ENCODE results near the gene MTM1. TPM values are rescaled to one million over a fixed set of nuclear protein-coding genes. Genes with fewer than 3 reads are reported as not detected.

Gene MTM1
- total and polyA plus RNA-seq, 9 of the 15 experiments (the other 6 are each of a cell fraction or from before 2014, with no cell fraction given), result 5.6 to 13.3 (median 9.5) TPM

- BruUV-seq (replicated peaks), result no TSS peak
- H3K4me2 ChIP-seq (ENCODE audit: insufficient read depth, low read length), result no peak overlapping the region
- H3K27me3 ChIP-seq (ENCODE audit: control insufficient read depth in 2 of 2, insufficient read depth in 2 of 2, low read length in 2 of 2), result no peaks in the 10 kb centered on the region
- H3K79me2 ChIP-seq (ENCODE audit: control insufficient read depth, insufficient read depth, low read length), result no peaks in the 10 kb centered on the region
- H4K20me1 ChIP-seq (replicated peaks; ENCODE audit: control insufficient read depth, insufficient read depth, low read length), result no peaks in the 10 kb centered on the region
- DNase-seq (ENCODE audit: extremely low read depth in 1 of 4, low spot score in 3 of 4), result no peak
- in situ Hi-C loops (cut with MboI), result no loop called here
- no peak overlapping the region for H2AFZ ChIP-seq (ENCODE audit: low read depth, low read length)
- H3K4me1 ChIP-seq (replicated peaks in 1 of 2; ENCODE audit: control insufficient read depth in 2 of 2, insufficient read depth in 2 of 2, low read length in 2 of 2), result no peaks in the 10 kb centered on the region
- ChIA-PET POLR2A (no interaction called here), CTCF (ENCODE audit: low intra/inter-chr PET ratio) (no interaction called here)
- H3K9me1 ChIP-seq (ENCODE audit: control insufficient read depth, insufficient read depth, low read length), result no peaks in the 10 kb centered on the region
- no peak overlapping the region for H3K4me3 ChIP-seq
- intact Hi-C loops (cut with micrococcal nuclease), result no loop called here
- no peak overlapping the region for H3K9ac ChIP-seq (ENCODE audit: insufficient read depth in 1 of 2, low read depth in 2 of 2, low read length in 2 of 2)
- no peak for ATAC-seq
- H3K9me3 ChIP-seq (replicated peaks; ENCODE audit: control insufficient read depth, insufficient read depth, low read depth, low read length), result no peaks in the 10 kb centered on the region
- H3K27ac ChIP-seq (ENCODE audit: extremely low read depth, low read depth, low read length), result no peak overlapping the region
- TF ChIP-seq HINFP (tag; conservative IDR thresholded peaks at IDR 0.05; ENCODE audit: low read depth), result no peak
- no peak for TF ChIP-seq ZNF696 (CRISPR knock-in tag; conservative IDR thresholded peaks at IDR 0.05)
- H3K36me3 ChIP-seq (ENCODE audit: control insufficient read depth, insufficient read depth, low read length), result peaks cover 6% of the 10 kb centered on the region; the same call in 2 of the 3 replicates
- no peak for FAIRE-seq
Measured at GRCh38 chrX:150627957-150628356, 59.5 kb downstream of the MTM1 start.

GRCh38 chrX:150635952-150636351 is 67.5 kb downstream of the MTM1 start:
- no peak overlapping the region for H3K9ac ChIP-seq (ENCODE audit: insufficient read depth in 1 of 2, low read depth in 2 of 2, low read length in 2 of 2)
- H3K4me2 ChIP-seq (ENCODE audit: insufficient read depth, low read length), result no peak overlapping the region
- in situ Hi-C loops (cut with MboI), result no loop called here
- no TSS peak for BruUV-seq (replicated peaks)
- no peaks in the 10 kb centered on the region for H3K9me1 ChIP-seq (ENCODE audit: control insufficient read depth, insufficient read depth, low read length)
- no peak overlapping the region for H3K27ac ChIP-seq (ENCODE audit: extremely low read depth, low read depth, low read length)
- intact Hi-C loops (cut with micrococcal nuclease), result no loop called here
- WGBS (ENCODE audit: insufficient coverage, low coverage, missing lambda C conversion rate), result 77% methylated on average over 3 of the region's 3 CpGs
- no peak for ATAC-seq
- TF ChIP-seq RFX1 (IDR thresholded peaks at IDR 0.05) (0 out of 2 replicates have a peak, but pooled peaks have one; percentile 17), KLF13 (tag; IDR thresholded peaks at IDR 0.05; ENCODE audit: borderline replicate concordance, low read depth) (no peak), GATAD2B (IDR thresholded peaks at IDR 0.05; ENCODE audit: borderline replicate concordance) (no peak)
- TF ChIP-seq, protein P1, sequence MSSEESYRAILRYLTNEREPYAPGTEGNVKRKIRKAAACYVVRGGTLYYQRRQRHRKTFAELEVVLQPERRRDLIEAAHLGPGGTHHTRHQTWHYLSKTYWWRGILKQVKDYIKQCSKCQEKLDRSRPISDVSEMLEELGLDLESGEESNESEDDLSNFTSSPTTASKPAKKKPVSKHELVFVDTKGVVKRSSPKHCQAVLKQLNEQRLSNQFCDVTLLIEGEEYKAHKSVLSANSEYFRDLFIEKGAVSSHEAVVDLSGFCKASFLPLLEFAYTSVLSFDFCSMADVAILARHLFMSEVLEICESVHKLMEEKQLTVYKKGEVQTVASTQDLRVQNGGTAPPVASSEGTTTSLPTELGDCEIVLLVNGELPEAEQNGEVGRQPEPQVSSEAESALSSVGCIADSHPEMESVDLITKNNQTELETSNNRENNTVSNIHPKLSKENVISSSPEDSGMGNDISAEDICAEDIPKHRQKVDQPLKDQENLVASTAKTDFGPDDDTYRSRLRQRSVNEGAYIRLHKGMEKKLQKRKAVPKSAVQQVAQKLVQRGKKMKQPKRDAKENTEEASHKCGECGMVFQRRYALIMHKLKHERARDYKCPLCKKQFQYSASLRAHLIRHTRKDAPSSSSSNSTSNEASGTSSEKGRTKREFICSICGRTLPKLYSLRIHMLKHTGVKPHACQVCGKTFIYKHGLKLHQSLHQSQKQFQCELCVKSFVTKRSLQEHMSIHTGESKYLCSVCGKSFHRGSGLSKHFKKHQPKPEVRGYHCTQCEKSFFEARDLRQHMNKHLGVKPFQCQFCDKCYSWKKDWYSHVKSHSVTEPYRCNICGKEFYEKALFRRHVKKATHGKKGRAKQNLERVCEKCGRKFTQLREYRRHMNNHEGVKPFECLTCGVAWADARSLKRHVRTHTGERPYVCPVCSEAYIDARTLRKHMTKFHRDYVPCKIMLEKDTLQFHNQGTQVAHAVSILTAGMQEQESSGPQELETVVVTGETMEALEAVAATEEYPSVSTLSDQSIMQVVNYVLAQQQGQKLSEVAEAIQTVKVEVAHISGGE (CRISPR knock-in tag; IDR thresholded peaks at IDR 0.05), result no peak
- POLR2A ChIA-PET, result interaction anchor here (0.7 kb wide), 1 partner anchor 10 kb away, joined by 3 read pairs; no protein-coding TSS in a partner anchor
- peaks cover 2% of the 10 kb centered on the region; the same call in 2 of the 3 replicates for H3K36me3 ChIP-seq (ENCODE audit: control insufficient read depth, insufficient read depth, low read length)
- CTCF ChIA-PET (ENCODE audit: low intra/inter-chr PET ratio), result no interaction called here
- FAIRE-seq, result no peak
- H3K4me3 ChIP-seq, result no peak overlapping the region
- no peaks in the 10 kb centered on the region for H3K79me2 ChIP-seq (ENCODE audit: control insufficient read depth, insufficient read depth, low read length)
- no peak for DNase-seq (ENCODE audit: extremely low read depth in 1 of 4, low spot score in 3 of 4)
- no peaks in the 10 kb centered on the region for H3K9me3 ChIP-seq (replicated peaks; ENCODE audit: control insufficient read depth, insufficient read depth, low read depth, low read length)
- no peaks in the 10 kb centered on the region for H3K4me1 ChIP-seq (replicated peaks in 1 of 2; ENCODE audit: control insufficient read depth in 2 of 2, insufficient read depth in 2 of 2, low read length in 2 of 2)
- no peaks in the 10 kb centered on the region for H3K27me3 ChIP-seq (ENCODE audit: control insufficient read depth in 2 of 2, insufficient read depth in 2 of 2, low read length in 2 of 2)
- H4K20me1 ChIP-seq (replicated peaks; ENCODE audit: control insufficient read depth, insufficient read depth, low read length), result no peaks in the 10 kb centered on the region
- no peak overlapping the region for H2AFZ ChIP-seq (ENCODE audit: low read depth, low read length)
